ENCODE data around the gene VSIG10. TPM values are rescaled to one million over a fixed set of nuclear protein-coding genes. Genes with fewer than 3 reads are reported as not detected.

The VSIG10 gene
- total RNA-seq, 1 experiment from 2014 or later, result 97.4 TPM

- no peak for TF ChIP-seq CTCF (conservative IDR thresholded peaks at IDR 0.05)
- no peak overlapping the region for H3K18ac ChIP-seq (ENCODE audit: insufficient read length, low read depth, low read length)
- no peak overlapping the region for H4K91ac ChIP-seq (ENCODE audit: insufficient read length, low read depth, low read length)
- peaks cover 9% of the 10 kb centered on the region for H3K23me2 ChIP-seq (ENCODE audit: insufficient read length, low read depth, low read length, poor library complexity, severe bottlenecking)
- H2BK20ac ChIP-seq (ENCODE audit: low read depth, low read length, poor library complexity, severe bottlenecking), result no peak overlapping the region
- H3K9me3 ChIP-seq (ENCODE audit: control insufficient read depth, low read depth, low read length), result no peaks in the 10 kb centered on the region
- H3K56ac ChIP-seq (ENCODE audit: insufficient read length, low read depth, low read length), result no peak overlapping the region
- H3K9ac ChIP-seq (ENCODE audit: extremely low read depth, insufficient read length, low read length), result peak overlapping the region; percentile 37
- H3K4ac ChIP-seq (ENCODE audit: low read depth, low read length), result no peak overlapping the region
- no peak overlapping the region for H2BK12ac ChIP-seq (ENCODE audit: insufficient read length, low read depth, low read length)
- no peaks in the 10 kb centered on the region for H3K9me3 Mint-ChIP-seq
- H3K79me1 ChIP-seq (ENCODE audit: insufficient read depth, low read depth, low read length, poor library complexity, severe bottlenecking), result peaks cover 6% of the 10 kb centered on the region
- no peak overlapping the region for H3K23ac ChIP-seq (ENCODE audit: insufficient read length, low read depth, low read length)
- peaks cover 9% of the 10 kb centered on the region; the same call in 1 of the 2 replicates for H3K79me2 ChIP-seq (ENCODE audit: insufficient read depth, low read length)
- no peaks in the 10 kb centered on the region for H3K27me3 ChIP-seq (ENCODE audit: insufficient read depth, low read length)
- H2AFZ ChIP-seq (ENCODE audit: low read length), result no peak overlapping the region
- H4K5ac ChIP-seq (ENCODE audit: insufficient read length, low read depth, low read length), result no peak overlapping the region
- no peak overlapping the region for H2BK120ac ChIP-seq (ENCODE audit: low read depth, low read length, poor library complexity, severe bottlenecking)
- peaks cover 7% of the 10 kb centered on the region; the same call in 1 of the 2 replicates for H3K4me1 ChIP-seq (ENCODE audit: insufficient read depth, low read length)
- peak overlapping the region; percentile 67 for H3K4me2 ChIP-seq (ENCODE audit: insufficient read depth, insufficient read length, low read length)
- no peak overlapping the region for H3K14ac ChIP-seq (ENCODE audit: insufficient read depth, low read length)
- no peak overlapping the region for H3T11ph ChIP-seq (ENCODE audit: low read length)
- H2BK15ac ChIP-seq (ENCODE audit: low read depth, low read length), result no peak overlapping the region
- peaks cover 33 to 35% of the 10 kb centered on the region in 2 experiments for H3K4me1 Mint-ChIP-seq
- H4K8ac ChIP-seq (replicated peaks; ENCODE audit: insufficient read length, low read depth, low read length), result no peak overlapping the region
- no peak overlapping the region for H3K27ac ChIP-seq (ENCODE audit: insufficient read length, low read depth, low read length)
- no CpG with 5 or more reads among the region's 5 CpGs for WGBS (ENCODE audit: extremely low coverage, insufficient read length, low lambda C conversion rate)
- H3K27ac Mint-ChIP-seq, result peak overlapping the region; percentile 77 to 94 (median 83); a peak in 5 of 7 replicates
- peak overlapping the region; percentile 91 to 92 for H3K4me3 Mint-ChIP-seq
- no peak overlapping the region for H2AK5ac ChIP-seq (ENCODE audit: insufficient read length, low read length)
- no peaks in the 10 kb centered on the region for H3K27me3 Mint-ChIP-seq (ENCODE audit: low read depth)
- DNase-seq, result no peak
- H4K20me1 ChIP-seq (ENCODE audit: control insufficient read depth, insufficient read depth, insufficient read length), result no peaks in the 10 kb centered on the region
- peaks cover 8 to 30% (median 10%) of the 10 kb centered on the region in 3 experiments; a peak in 4 of 7 replicates for H3K36me3 Mint-ChIP-seq (ENCODE audit: insufficient read depth in 1 of 3, low read depth in 3 of 3)
- no peak overlapping the region for H2BK5ac ChIP-seq (ENCODE audit: insufficient read length, low read length)
These were observed 1.2 kb downstream of the VSIG10 start for GRCh38 chr12:118102609-118103008.

Measured in H9 (cell line).